Eye (tissue), 1 donor: ENCODE measurements around the gene EXOSC2.

Source experiments
- DNase-seq: peaks from one replicate; pipeline ENCODE4 v3.0.0-alpha.2; 2015

Gene EXOSC2

GRCh38 chr9:130699047-130699446 lies 5.5 kb downstream of the EXOSC2 start:
- no peak for DNase-seq

GRCh38 chr9:130701059-130702022 lies 7.8 kb downstream of the EXOSC2 start:
- peak; percentile 93 for DNase-seq

GRCh38 chr9:130703501-130703900 lies 9.9 kb downstream of the EXOSC2 start:
- no peak for DNase-seq

GRCh38 chr9:130707225-130707976 lies 13.8 kb downstream of the EXOSC2 start:
- peak; percentile 91 for DNase-seq

- no peak for DNase-seq
Measured at GRCh38 chr9:130710822-130711352, 17.3 kb downstream of the EXOSC2 start.

- DNase-seq, result no peak
Measured at GRCh38 chr9:130711469-130711868, 17.9 kb downstream of the EXOSC2 start.

- DNase-seq, result peak; percentile 99
Measured at GRCh38 chr9:130712564-130713285, 19.1 kb downstream of the EXOSC2 start.

GRCh38 chr9:130713286-130713960 lies 19.8 kb downstream of the EXOSC2 start:
- peak; percentile 67 for DNase-seq

- no peak for DNase-seq
Measured at GRCh38 chr9:130714586-130715110, 21.1 kb downstream of the EXOSC2 start.

- DNase-seq, result no peak
Measured at GRCh38 chr9:130715270-130715669, 21.7 kb downstream of the EXOSC2 start.

- DNase-seq, result no peak
Measured at GRCh38 chr9:130718562-130718961, 25.0 kb downstream of the EXOSC2 start.

- no peak for DNase-seq
Measured at GRCh38 chr9:130720762-130721161, 27.2 kb downstream of the EXOSC2 start.

GRCh38 chr9:130728721-130729120 lies 35.1 kb downstream of the EXOSC2 start:
- DNase-seq, result no peak

- no peak for DNase-seq
Measured at GRCh38 chr9:130729145-130729544, 35.6 kb downstream of the EXOSC2 start.

GRCh38 chr9:130731355-130731754 lies 37.8 kb downstream of the EXOSC2 start:
- DNase-seq, result no peak

GRCh38 chr9:130732136-130732535 lies 38.6 kb downstream of the EXOSC2 start:
- DNase-seq, result no peak

- DNase-seq, result no peak
Measured at GRCh38 chr9:130732793-130733221, 39.2 kb downstream of the EXOSC2 start.

- DNase-seq, result no peak
Measured at GRCh38 chr9:130735566-130735965, 42.0 kb downstream of the EXOSC2 start.

- no peak for DNase-seq
Measured at GRCh38 chr9:130736834-130737233, 43.3 kb downstream of the EXOSC2 start.

- no peak for DNase-seq
Measured at GRCh38 chr9:130738281-130738680, 44.7 kb downstream of the EXOSC2 start.

- DNase-seq, result no peak
Measured at GRCh38 chr9:130739081-130739480, 45.5 kb downstream of the EXOSC2 start.
